ENCODE data around the gene BCO1.

DNA sequence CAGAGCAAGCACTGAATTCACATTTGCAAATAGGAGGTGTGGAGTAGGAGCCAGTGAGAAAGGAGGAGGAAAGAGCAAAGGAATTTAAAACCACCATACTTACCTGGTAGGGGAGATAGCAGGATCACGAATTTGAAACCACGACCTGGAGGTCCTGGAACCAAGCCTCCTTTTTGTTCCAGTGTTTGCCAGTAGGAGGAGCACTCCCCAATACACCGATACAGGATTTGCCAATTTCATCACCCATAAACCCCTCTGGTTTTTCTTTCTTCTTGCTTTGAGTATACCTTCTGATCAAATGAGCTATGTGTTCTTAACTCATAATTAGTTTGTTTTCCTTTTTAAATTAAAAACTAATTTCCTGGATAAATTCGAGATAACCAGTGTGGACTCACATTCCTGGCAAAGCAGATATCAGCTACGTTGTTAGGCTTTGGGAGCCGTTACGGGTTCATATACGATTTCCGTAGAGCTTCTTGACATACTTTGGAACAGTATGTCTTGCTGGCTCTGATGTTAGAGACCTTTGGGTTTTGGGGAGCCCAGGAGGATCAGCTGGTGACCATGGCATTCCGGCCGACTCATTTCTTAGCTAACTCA is 22.7 kb downstream of the BCO1 start:
- TF ChIP-seq POLR2AphosphoS5 (IDR thresholded peaks at IDR 0.05; ENCODE audit: low read depth, low read length) (no peak), POLR2A (IDR thresholded peaks at IDR 0.05; ENCODE audit: low read depth, low read length) (no peak), TAF1 (IDR thresholded peaks at IDR 0.05; ENCODE audit: borderline replicate concordance, low read depth, low read length) (no peak)

Measured in GM12892 (cell line).